ENCODE results near the gene MAST4. TPM values are rescaled to one million over a fixed set of nuclear protein-coding genes. Genes with fewer than 3 reads are reported as not detected.
"Not testable (repeated sequence)": the region's sequence is repeated elsewhere in the genome, so short reads cannot be mapped to it uniquely, and the experiment has no call there.

Gene MAST4
- total RNA-seq, 1 donor: 23.2 TPM

GRCh38 chr5:67118050-67118620 lies 521.9 kb downstream of the MAST4 start:
- DNase-seq (ENCODE audit: low read depth): no peak
- TF ChIP-seq CTCF (IDR thresholded peaks at IDR 0.05; ENCODE audit: insufficient read depth, low read length): no peak
- H3K4me3 ChIP-seq (ENCODE audit: low read depth, low read length): no peak overlapping the region

GRCh38 chr5:67119010-67119409 lies 522.8 kb downstream of the MAST4 start:
- no peak for DNase-seq (ENCODE audit: low read depth)
- no peak overlapping the region for H3K4me3 ChIP-seq (ENCODE audit: low read depth, low read length)
- TF ChIP-seq CTCF (IDR thresholded peaks at IDR 0.05; ENCODE audit: insufficient read depth, low read length): no peak

DNA sequence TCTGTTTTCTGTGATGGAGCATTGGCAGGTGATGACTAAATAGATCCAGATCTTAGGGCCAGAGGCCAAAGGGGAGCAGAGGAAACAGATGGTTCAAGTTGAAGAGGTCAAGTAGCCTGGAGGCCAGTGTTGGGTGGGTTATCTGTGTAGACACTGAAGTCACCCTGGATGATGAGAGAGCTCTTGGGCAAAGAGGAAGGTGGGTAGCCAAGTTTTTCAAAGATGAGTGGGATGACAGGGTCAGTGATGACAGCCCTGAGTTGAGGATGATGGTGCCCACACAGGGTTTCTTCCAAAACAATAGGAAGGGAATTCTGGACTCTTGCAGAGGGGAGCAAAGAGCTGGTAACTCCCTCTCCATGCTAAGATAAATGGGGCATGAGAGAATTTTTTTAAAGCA lies 523.8 kb downstream of the MAST4 start:
- H3K4me3 ChIP-seq (ENCODE audit: low read depth, low read length): no peak overlapping the region
- TF ChIP-seq CTCF (IDR thresholded peaks at IDR 0.05; ENCODE audit: insufficient read depth, low read length): no peak
- no peak for DNase-seq (ENCODE audit: low read depth)

GRCh38 chr5:67123819-67124218 lies 527.6 kb downstream of the MAST4 start:
- no peak for TF ChIP-seq CTCF (IDR thresholded peaks at IDR 0.05; ENCODE audit: insufficient read depth, low read length)
- no peak for DNase-seq (ENCODE audit: low read depth)
- H3K4me3 ChIP-seq (ENCODE audit: low read depth, low read length): no peak overlapping the region

DNA sequence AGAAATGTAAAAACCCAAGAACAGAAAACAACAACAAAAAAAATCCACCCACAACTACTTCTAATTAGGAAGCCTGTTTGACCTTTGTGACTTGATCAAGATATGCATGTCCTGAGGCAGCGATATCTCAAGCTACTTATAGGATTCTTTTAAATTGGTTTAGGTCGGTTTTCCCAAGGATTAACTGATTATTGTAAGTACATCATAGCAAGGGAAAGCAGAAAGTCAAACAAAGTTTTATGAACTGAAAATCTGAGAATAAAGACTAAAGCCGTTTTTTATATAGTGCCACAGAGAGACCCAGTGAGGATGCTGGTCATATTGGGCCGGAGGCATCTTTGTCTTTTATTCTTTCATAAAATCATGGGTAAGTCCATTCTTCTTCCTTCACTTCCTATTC lies 528.4 kb downstream of the MAST4 start:
- no peak for DNase-seq (ENCODE audit: low read depth)

GRCh38 chr5:67127347-67127895 lies 531.2 kb downstream of the MAST4 start:
- not testable (repeated sequence) for DNase-seq (ENCODE audit: low read depth)

More for the DNA sequence above, 528.4 kb downstream of the MAST4 start:
- no peak for TF ChIP-seq CTCF (IDR thresholded peaks at IDR 0.05; ENCODE audit: insufficient read depth, low read length)
- H3K4me3 ChIP-seq (ENCODE audit: low read depth, low read length): no peak overlapping the region

GRCh38 chr5:67129768-67130167 lies 533.6 kb downstream of the MAST4 start:
- no peak for TF ChIP-seq CTCF (IDR thresholded peaks at IDR 0.05; ENCODE audit: insufficient read depth, low read length)
- no peak for DNase-seq (ENCODE audit: low read depth)
- H3K4me3 ChIP-seq (ENCODE audit: low read depth, low read length): no peak overlapping the region

More at GRCh38 chr5:67127347-67127895, 531.2 kb downstream of the MAST4 start:
- not testable (repeated sequence) for H3K4me3 ChIP-seq (ENCODE audit: low read depth, low read length)

Measured in fibroblast of the aortic adventitia (primary cell).